RWPE2 (cell line): Measurements from ENCODE around the gene MTAP.

Source experiments
- ATAC-seq: fragments of 200-7000 bp; cut with Tn5 transposase; 3 replicates; pipeline ENCODE4 v1.9.1; 2021; ENCODE audit warnings: low read depth
- DNase-seq: peaks from one replicate; pipeline ENCODE4 v3.0.0-alpha.2; 2020; ENCODE audit warnings: low spot score
- H3K27ac ChIP-seq: fragments of 450-650 bp; 2 replicates; pipeline ENCODE4 v1.5.1; 2017; ENCODE audit warnings: mild to moderate bottlenecking; ENCODE audit not compliant: poor library complexity, severe bottlenecking
- H3K27me3 ChIP-seq: fragments of 250-450 bp; sonication (Bioruptor Pico); 2 replicates; pipeline ENCODE4 v1.5.1; 2021; ENCODE audit warnings: mild to moderate bottlenecking, moderate library complexity; ENCODE audit not compliant: insufficient read depth, poor library complexity, severe bottlenecking
- H3K36me3 ChIP-seq: fragments of 250-450 bp; sonication (Bioruptor Pico); 2 replicates; pipeline ENCODE4 v1.5.1; 2020; ENCODE audit warnings: low read depth, mild to moderate bottlenecking, moderate library complexity
- H3K4me1 ChIP-seq: fragments of 250-450 bp; sonication (Bioruptor Pico); 2 replicates; pipeline ENCODE4 v1.5.1; 2021; ENCODE audit warnings: mild to moderate bottlenecking, moderate library complexity; ENCODE audit not compliant: insufficient read depth, poor library complexity, severe bottlenecking
- H3K4me3 ChIP-seq: fragments of 250-450 bp; sonication (Bioruptor Pico); 2 replicates; pipeline ENCODE4 v1.5.1; 2021; ENCODE audit warnings: mild to moderate bottlenecking, moderate library complexity; ENCODE audit not compliant: severe bottlenecking
- H3K9me3 ChIP-seq: fragments of 250-450 bp; sonication (Bioruptor Pico); 2 replicates; pipeline ENCODE4 v1.5.1; 2021; ENCODE audit warnings: mild to moderate bottlenecking, moderate library complexity; ENCODE audit not compliant: severe bottlenecking
- CTCF ChIP-seq: fragments of 450-650 bp; IDR thresholded peaks from one replicate; pipeline ENCODE4 v1.5.1; 2017; ENCODE audit warnings: mild to moderate bottlenecking, moderate library complexity; ENCODE audit not compliant: poor library complexity, severe bottlenecking

MTAP gene

GRCh38 chr9:21833090-21833801, 30.8 kb downstream of the MTAP start:
- Histone ChIP-seq H3K36me3 (peaks cover 79% of the 10 kb centered on the region), H3K27me3 (no peaks in the 10 kb centered on the region), H3K4me3 (no peak overlapping the region), H3K9me3 (no peaks in the 10 kb centered on the region), H3K4me1 (peaks cover 80% of the 10 kb centered on the region), H3K27ac (peak overlapping the region; percentile 90)
- ATAC-seq: peak; percentile 54
- peak; percentile 77 for DNase-seq
- TF ChIP-seq CTCF: no peak

GRCh38 chr9:21835121-21835520, 32.7 kb downstream of the MTAP start:
- Histone ChIP-seq H3K9me3 (no peaks in the 10 kb centered on the region), H3K27me3 (no peaks in the 10 kb centered on the region), H3K4me3 (no peak overlapping the region), H3K27ac (peak overlapping the region; percentile 90), H3K4me1 (peaks cover 66% of the 10 kb centered on the region), H3K36me3 (peaks cover 82% of the 10 kb centered on the region)
- no peak for DNase-seq
- TF ChIP-seq CTCF: no peak
- no peak for ATAC-seq

GRCh38 chr9:21836437-21837161, 34.2 kb downstream of the MTAP start:
- H3K4me1 ChIP-seq: peaks cover 51% of the 10 kb centered on the region
- peak; percentile 83 for ATAC-seq
- H3K27me3 ChIP-seq: no peaks in the 10 kb centered on the region
- no peaks in the 10 kb centered on the region for H3K9me3 ChIP-seq
- H3K4me3 ChIP-seq: no peak overlapping the region
- no peak for DNase-seq
- peaks cover 83% of the 10 kb centered on the region for H3K36me3 ChIP-seq
- H3K27ac ChIP-seq: peak overlapping the region; percentile 90
- TF ChIP-seq CTCF: no peak

- Histone ChIP-seq H3K9me3 (no peaks in the 10 kb centered on the region), H3K4me1 (peaks cover 42% of the 10 kb centered on the region), H3K27ac (peak overlapping the region; percentile 90), H3K27me3 (no peaks in the 10 kb centered on the region), H3K36me3 (peaks cover 87% of the 10 kb centered on the region), H3K4me3 (no peak overlapping the region)
- ATAC-seq: no peak
- DNase-seq: no peak
- no peak for TF ChIP-seq CTCF
Measured at GRCh38 chr9:21837501-21837900, 35.1 kb downstream of the MTAP start.

GRCh38 chr9:21840647-21841046, 38.2 kb downstream of the MTAP start:
- ATAC-seq (no peak), DNase-seq (no peak)
- no peaks in the 10 kb centered on the region for H3K9me3 ChIP-seq
- no peak overlapping the region for H3K27ac ChIP-seq
- H3K4me3 ChIP-seq: no peak overlapping the region
- no peak for TF ChIP-seq CTCF
- peaks cover 84% of the 10 kb centered on the region for H3K36me3 ChIP-seq
- peaks cover 16% of the 10 kb centered on the region for H3K4me1 ChIP-seq
- no peaks in the 10 kb centered on the region for H3K27me3 ChIP-seq
